Mesodermal cell (in vitro differentiated cells): Measurements from ENCODE around the gene GALNT2.

Experiments
- H3K27ac ChIP-seq: 2 replicates; pipeline ENCODE4 v1.7.0; 2013; ENCODE audit warnings: mild to moderate bottlenecking, low read depth, low read length, moderate library complexity; ENCODE audit not compliant: severe bottlenecking
- H3K36me3 ChIP-seq: 2 replicates; pipeline ENCODE4 v1.7.1; 2013; ENCODE audit warnings: mild to moderate bottlenecking, low read length, moderate library complexity; ENCODE audit not compliant: control insufficient read depth, insufficient read depth
- H3K4me1 ChIP-seq: one replicate; pipeline ENCODE4 v1.7.1; 2013; ENCODE audit warnings: mild to moderate bottlenecking, low read length; ENCODE audit not compliant: insufficient read depth, control insufficient read depth, poor library complexity, severe bottlenecking
- H3K4me3 ChIP-seq: 2 replicates; pipeline ENCODE4 v1.7.0; 2013; ENCODE audit warnings: low read length, control low read depth, mild to moderate bottlenecking; ENCODE audit not compliant: insufficient read depth, poor library complexity, severe bottlenecking; ENCODE audit errors: extremely low read depth
- H3K9me3 ChIP-seq: 2 replicates; pipeline ENCODE4 v1.7.1; 2013; ENCODE audit warnings: mild to moderate bottlenecking, low read length, moderate library complexity; ENCODE audit not compliant: control insufficient read depth
- WGBS, 2 experiments: methylation state at CpG; one replicate each; pipeline ENCODE4 v1.1.5; 2013; ENCODE audit warnings: missing lambda C conversion rate in 2 of 2; ENCODE audit not compliant: insufficient coverage in 2 of 2; 5-methylcytosine and 5-hydroxymethylcytosine counted together

GALNT2 gene

GRCh38 chr1:230322421-230322756 is 255.4 kb downstream of the GALNT2 start:
- H3K27ac ChIP-seq, result no peak overlapping the region
- H3K36me3 ChIP-seq, result no peaks in the 10 kb centered on the region
- no peaks in the 10 kb centered on the region for H3K9me3 ChIP-seq
- 92 to 93% methylated on average over 11 of the region's 15 CpGs for WGBS, 2 experiments
- peaks cover 2% of the 10 kb centered on the region for H3K4me1 ChIP-seq
- no peak overlapping the region for H3K4me3 ChIP-seq

GRCh38 chr1:230322967-230323547 is 256.0 kb downstream of the GALNT2 start:
- H3K4me3 ChIP-seq, result no peak overlapping the region
- no peaks in the 10 kb centered on the region for H3K9me3 ChIP-seq
- no peaks in the 10 kb centered on the region for H3K36me3 ChIP-seq
- 92 to 94% methylated on average over 21 to 23 of the region's 23 CpGs for WGBS, 2 experiments
- H3K4me1 ChIP-seq, result peaks cover 8% of the 10 kb centered on the region
- H3K27ac ChIP-seq, result no peak overlapping the region

DNA sequence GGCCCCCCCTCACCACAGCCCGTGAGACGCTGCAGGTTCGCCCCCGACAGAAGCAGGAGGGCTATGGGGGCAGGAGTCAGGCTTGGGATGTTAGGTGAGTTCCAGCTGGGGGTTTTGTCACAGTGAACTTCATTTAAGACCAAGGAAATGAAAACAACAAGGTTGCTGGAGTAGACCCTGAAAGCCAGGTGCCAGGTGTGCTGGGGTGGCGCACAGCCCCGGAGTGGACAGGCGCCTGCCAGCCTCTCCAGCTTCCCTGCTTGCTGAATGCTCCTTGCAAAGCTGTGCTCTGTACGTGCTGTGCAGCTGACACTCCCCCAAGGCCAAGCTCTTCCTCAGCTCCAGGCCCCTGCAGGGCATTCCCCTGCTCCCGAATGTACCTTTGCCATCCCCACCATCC is 256.6 kb downstream of the GALNT2 start:
- WGBS, 2 experiments, result 96 to 98% methylated on average over 6 to 7 of the region's 9 CpGs
- H3K4me1 ChIP-seq, result peaks cover 12% of the 10 kb centered on the region
- H3K4me3 ChIP-seq, result no peak overlapping the region
- H3K36me3 ChIP-seq, result no peaks in the 10 kb centered on the region
- no peaks in the 10 kb centered on the region for H3K9me3 ChIP-seq
- H3K27ac ChIP-seq, result no peak overlapping the region

- H3K36me3 ChIP-seq, result no peaks in the 10 kb centered on the region
- H3K4me3 ChIP-seq, result no peak overlapping the region
- peaks cover 12% of the 10 kb centered on the region for H3K4me1 ChIP-seq
- WGBS, 2 experiments, result 89 to 91% methylated on average over 25 to 27 of the region's 31 CpGs
- H3K9me3 ChIP-seq, result no peaks in the 10 kb centered on the region
- no peak overlapping the region for H3K27ac ChIP-seq
These were observed 260.2 kb downstream of the GALNT2 start for GRCh38 chr1:230326971-230327891.

DNA sequence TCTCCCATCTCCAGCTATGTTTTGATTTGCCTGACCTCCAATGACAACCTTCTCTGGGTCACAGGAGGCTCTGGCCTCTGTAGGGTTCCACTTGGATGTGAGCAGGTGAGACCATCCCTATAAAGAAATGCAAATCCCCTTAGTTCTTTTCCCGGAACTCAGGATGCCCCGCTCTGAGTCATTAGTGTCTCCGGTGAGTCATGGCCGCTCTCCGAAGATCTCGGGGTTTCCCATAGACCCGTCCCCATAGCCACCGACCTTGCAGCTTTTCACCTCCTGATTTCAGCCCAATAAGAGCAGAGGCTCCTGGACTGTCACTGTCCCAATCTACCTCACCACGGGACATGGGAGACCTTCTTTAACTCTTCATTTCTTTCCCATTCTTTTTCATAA is 260.9 kb downstream of the GALNT2 start:
- H3K27ac ChIP-seq, result no peak overlapping the region
- peaks cover 12% of the 10 kb centered on the region for H3K4me1 ChIP-seq
- no peaks in the 10 kb centered on the region for H3K36me3 ChIP-seq
- no peak overlapping the region for H3K4me3 ChIP-seq
- WGBS, 2 experiments, result 73 to 77% methylated on average over 8 to 9 of the region's 9 CpGs
- H3K9me3 ChIP-seq, result no peaks in the 10 kb centered on the region

DNA sequence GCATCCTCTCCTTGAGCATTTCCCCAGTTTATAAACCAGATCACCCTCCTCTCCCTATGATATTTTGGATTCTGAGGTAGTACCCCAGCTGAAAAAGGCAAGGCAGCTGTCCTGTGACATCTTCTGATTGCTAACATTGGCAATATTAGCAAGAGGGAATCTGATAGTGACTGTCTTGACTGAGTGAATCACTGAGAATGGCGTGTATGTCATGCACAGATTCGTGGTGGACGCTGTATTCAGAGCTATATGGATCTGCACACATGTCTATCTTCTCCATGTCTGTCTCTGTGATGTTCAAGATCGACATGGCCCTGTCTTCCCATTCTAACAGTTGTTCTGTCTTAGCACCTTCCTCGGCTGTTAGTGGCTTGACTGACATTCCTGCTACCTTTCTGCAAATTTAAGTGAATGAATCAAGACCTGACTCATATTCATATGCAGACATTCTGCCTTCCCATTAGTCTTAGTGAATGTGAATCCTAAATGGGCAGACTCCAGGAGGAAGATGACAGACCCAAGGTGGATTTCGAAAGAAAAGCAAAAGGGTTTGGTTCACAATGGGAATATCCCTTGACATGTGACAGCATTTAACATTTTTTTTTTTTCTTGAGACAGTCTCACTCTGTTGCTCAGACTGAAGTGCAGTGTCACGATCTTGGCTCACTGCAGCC is 261.4 kb downstream of the GALNT2 start:
- no peak overlapping the region for H3K27ac ChIP-seq
- no peaks in the 10 kb centered on the region for H3K9me3 ChIP-seq
- H3K4me1 ChIP-seq, result peaks cover 12% of the 10 kb centered on the region
- no peaks in the 10 kb centered on the region for H3K36me3 ChIP-seq
- no peak overlapping the region for H3K4me3 ChIP-seq
- 89 to 91% methylated on average over 6 to 7 of the region's 7 CpGs for whole genome bisulfite sequencing, 2 experiments

GRCh38 chr1:230330157-230330556 is 263.1 kb downstream of the GALNT2 start:
- Histone ChIP-seq H3K4me3 (no peak overlapping the region), H3K9me3 (no peaks in the 10 kb centered on the region), H3K36me3 (no peaks in the 10 kb centered on the region), H3K27ac (no peak overlapping the region), H3K4me1 (peaks cover 12% of the 10 kb centered on the region)
- 83 to 90% methylated on average over 1 to 2 of the region's 7 CpGs for WGBS, 2 experiments
